GM23338 (cell line): Measurements from ENCODE around the gene CTNNA3. TPM values are rescaled to one million over a fixed set of nuclear protein-coding genes. Genes with fewer than 3 reads are reported as not detected.

ENCODE experiments used
- ATAC-seq: fragments of 200-7000 bp; cut with Tn5 transposase; 3 replicates; pipeline ENCODE4 v1.9.1; 2020
- DNase-seq: peaks from one replicate; pipeline ENCODE4 v3.0.0-alpha.2; 2015; ENCODE audit warnings: low spot score
- H2AFZ ChIP-seq: fragments of 200-600 bp; sonication (generic); 2 replicates; pipeline ENCODE4 v1.8.0; 2016; ENCODE audit warnings: antibody characterized with exemption, mild to moderate bottlenecking, moderate library complexity
- H3F3A ChIP-seq: fragments of 200-600 bp; sonication (generic); replicated peaks from 2 replicates; pipeline ENCODE4 v1.8.0; 2017; ENCODE audit warnings: antibody characterized with exemption, mixed run types, low read depth
- H3K27ac ChIP-seq: fragments of 200-600 bp; sonication (generic); 2 replicates; pipeline ENCODE4 v1.6.1; 2016; ENCODE audit warnings: low read depth
- H3K27me3 ChIP-seq: fragments of 200-600 bp; sonication (generic); 2 replicates; pipeline ENCODE4 v1.8.0; 2016; ENCODE audit warnings: mild to moderate bottlenecking, mixed run types, moderate library complexity; ENCODE audit not compliant: insufficient read depth
- H3K36me3 ChIP-seq: fragments of 200-600 bp; sonication (generic); 2 replicates; pipeline ENCODE4 v1.8.0; 2016; ENCODE audit warnings: mild to moderate bottlenecking; ENCODE audit not compliant: insufficient read depth
- H3K4me1 ChIP-seq: fragments of 200-600 bp; sonication (generic); 2 replicates; pipeline ENCODE4 v1.8.0; 2016; ENCODE audit warnings: mild to moderate bottlenecking, moderate library complexity; ENCODE audit not compliant: insufficient read depth
- H3K4me2 ChIP-seq: fragments of 200-600 bp; sonication (generic); 2 replicates; pipeline ENCODE4 v1.7.1; 2017; ENCODE audit warnings: mixed run types
- H3K4me3 ChIP-seq: fragments of 200-600 bp; sonication (generic); 2 replicates; pipeline ENCODE4 v1.6.1; 2016; ENCODE audit warnings: mixed run types
- H3K79me2 ChIP-seq: fragments of 200-600 bp; sonication (generic); replicated peaks from 2 replicates; pipeline ENCODE4 v1.8.0; 2017; ENCODE audit warnings: mild to moderate bottlenecking; ENCODE audit not compliant: insufficient read depth
- H3K9me2 ChIP-seq: fragments of 200-600 bp; sonication (generic); 2 replicates; pipeline ENCODE4 v1.8.0; 2017; ENCODE audit not compliant: insufficient read depth
- H4K20me1 ChIP-seq: fragments of 200-600 bp; sonication (generic); replicated peaks from 2 replicates; pipeline ENCODE4 v1.8.0; 2017; ENCODE audit warnings: mild to moderate bottlenecking; ENCODE audit not compliant: insufficient read depth
- H3K27ac Mint-ChIP-seq: 2 replicates; pipeline ENCODE4 v1.8.0; 2020; ENCODE audit warnings: inconsistent platforms, mild to moderate bottlenecking, moderate library complexity, mixed read lengths
- H3K27me3 Mint-ChIP-seq: 3 replicates; pipeline ENCODE4 v1.8.0; 2022; ENCODE audit warnings: low read depth, mild to moderate bottlenecking, moderate library complexity, mixed read lengths, inconsistent platforms; ENCODE audit not compliant: insufficient read depth, poor library complexity
- H3K36me3 Mint-ChIP-seq: 3 replicates; pipeline ENCODE4 v1.8.0; 2021; ENCODE audit warnings: low read depth, mild to moderate bottlenecking, inconsistent platforms, moderate library complexity, mixed read lengths
- H3K4me1 Mint-ChIP-seq: 3 replicates; pipeline ENCODE4 v1.8.0; 2020; ENCODE audit warnings: mild to moderate bottlenecking, inconsistent platforms, mixed read lengths
- H3K4me3 Mint-ChIP-seq: 3 replicates; pipeline ENCODE4 v1.8.0; 2021; ENCODE audit warnings: moderate library complexity, mild to moderate bottlenecking, inconsistent platforms, mixed read lengths
- H3K9me3 Mint-ChIP-seq: 3 replicates; pipeline ENCODE4 v1.8.0; 2020; ENCODE audit warnings: moderate library complexity, mild to moderate bottlenecking, inconsistent platforms, mixed read lengths
- CREB1 ChIP-seq: fragments of 250-450 bp; sonication (Bioruptor Pico); IDR thresholded peaks from 2 replicates; pipeline ENCODE4 v1.5.0; 2020; ENCODE audit warnings: low read depth, mild to moderate bottlenecking, moderate library complexity
- CTCF ChIP-seq, 2 experiments: fragments of 200-600 bp in 1 of 2; sonication (generic) in 1 of 2; conservative IDR thresholded peaks; 2 replicates each; pipeline versions ENCODE4 v1.5.1 to v1.6.1; 2016 to 2017; ENCODE audit warnings: antibody characterized with exemption in 2 of 2, low read depth in 2 of 2, mild to moderate bottlenecking in 2 of 2, moderate library complexity in 1 of 2
- ETS1 ChIP-seq: IDR thresholded peaks from 2 replicates; pipeline ENCODE4 v1.6.1; 2016; ENCODE audit warnings: antibody characterized with exemption
- EZH2 ChIP-seq: fragments of 200-600 bp; sonication (generic); IDR thresholded peaks from one replicate; pipeline ENCODE4 v1.8.0; 2017; ENCODE audit warnings: antibody characterized with exemption, mild to moderate bottlenecking, low read depth; ENCODE audit not compliant: unreplicated experiment
- EZH2phosphoT487 ChIP-seq: fragments of 200-600 bp; sonication (generic); IDR thresholded peaks from one replicate; pipeline ENCODE4 v1.8.1; 2018; ENCODE audit warnings: antibody characterized with exemption; ENCODE audit not compliant: unreplicated experiment
- JUNB ChIP-seq: IDR thresholded peaks from one replicate; pipeline ENCODE4 v1.6.1; 2016; ENCODE audit warnings: antibody characterized with exemption; ENCODE audit not compliant: unreplicated experiment
- NANOG ChIP-seq: IDR thresholded peaks from 2 replicates; pipeline ENCODE4 v1.6.1; 2016; ENCODE audit warnings: antibody characterized with exemption, borderline replicate concordance
- POLR2AphosphoS5 ChIP-seq: IDR thresholded peaks from 2 replicates; pipeline ENCODE4 v1.6.1; 2016; ENCODE audit warnings: antibody characterized with exemption, low read depth
- STAT1 ChIP-seq: IDR thresholded peaks from one replicate; pipeline ENCODE4 v1.6.1; 2016; ENCODE audit warnings: antibody characterized with exemption; ENCODE audit not compliant: unreplicated experiment
- ZNF114 ChIP-seq: fragments of 250-450 bp; sonication (Bioruptor Pico); IDR thresholded peaks from 2 replicates; pipeline ENCODE4 v1.5.0; 2020; ENCODE audit warnings: mild to moderate bottlenecking, moderate library complexity
- ZNF331 ChIP-seq: fragments of 250-450 bp; sonication (Bioruptor Pico); IDR thresholded peaks from 2 replicates; pipeline ENCODE4 v1.5.0; 2020; ENCODE audit warnings: low read depth, mild to moderate bottlenecking, moderate library complexity
- ZNF462 ChIP-seq: fragments of 250-450 bp; sonication (Bioruptor Pico); IDR thresholded peaks from 2 replicates; pipeline ENCODE4 v1.5.0; 2020; ENCODE audit warnings: mild to moderate bottlenecking, moderate library complexity
- polyA plus RNA-seq: library from polyadenylated mRNA; unstranded; fragments of >200 nt; fragmentation: Nextera tagmentation; extraction: Ambion mirVana; gene quantifications from 2 replicates; pipeline ENCODE4 v1.2.1, GENCODE V29; 2016
- total RNA-seq: library from RNA; depleted of rRNA; stranded (reverse); fragments of >200 nt; shearing (Covaris generic); gene quantifications from 2 replicates; pipeline ENCODE4 v1.2.3, GENCODE V29; 2014

The CTNNA3 gene
- total and polyA plus RNA-seq, 2 experiments from 2014 or later, result 0.71 to 3.3 TPM

- Histone ChIP-seq H4K20me1 (no peaks in the 10 kb centered on the region), H3K9me2 (no peaks in the 10 kb centered on the region; the same call in 1 of the 2 replicates), H3K4me1 (peaks cover 15% of the 10 kb centered on the region), H3K4me2 (no peak overlapping the region), H3K27me3 (no peaks in the 10 kb centered on the region), H3K27ac (no peak overlapping the region), H3K79me2 (no peaks in the 10 kb centered on the region), H3F3A (no peaks in the 10 kb centered on the region), H3K36me3 (no peaks in the 10 kb centered on the region), H3K4me3 (no peak overlapping the region), H2AFZ (no peak overlapping the region)
- no peaks in the 10 kb centered on the region for H3K27me3 Mint-ChIP-seq
- DNase-seq, result no peak
- no peak for TF ChIP-seq CREB1 (CRISPR knock-in tag)
- no peak for TF ChIP-seq NANOG
- TF ChIP-seq EZH2, result no peak
- TF ChIP-seq ZNF114, result no peak
- TF ChIP-seq EZH2phosphoT487, result no peak
- no peak for TF ChIP-seq ZNF462
- no peak for TF ChIP-seq ZNF331 (CRISPR knock-in tag)
- TF ChIP-seq ETS1, result no peak
- TF ChIP-seq POLR2AphosphoS5, result no peak
- TF ChIP-seq STAT1, result no peak
- no peak for TF ChIP-seq CTCF (conservative IDR thresholded peaks at IDR 0.05; ENCODE audit: low read depth in 2 of 2)
- TF ChIP-seq JUNB, result no peak
- no peak overlapping the region for H3K27ac Mint-ChIP-seq
- H3K4me1 Mint-ChIP-seq, result peaks cover 10% of the 10 kb centered on the region; the same call in 2 of the 3 replicates
- no peak overlapping the region for H3K4me3 Mint-ChIP-seq
- ATAC-seq, result no peak
- H3K36me3 Mint-ChIP-seq, result 0 out of 3 replicates have a peak, but pooled peaks cover under 1% of the 10 kb centered on the region
- no peaks in the 10 kb centered on the region; the same call in 2 of the 3 replicates for H3K9me3 Mint-ChIP-seq
These were observed 407.1 kb downstream of the CTNNA3 start for GRCh38 chr10:67288688-67289410.
